Astrocyte (in vitro differentiated cells and primary cell): ENCODE data around the gene FANCI. TPM values are rescaled to one million over a fixed set of nuclear protein-coding genes. Genes with fewer than 3 reads are reported as not detected.
A peak's percentile ranks its signal among the peaks of the same experiment; 100 is the strongest.

Experiments used
- DNase-seq: peaks from one replicate; pipeline ENCODE4 v3.0.0-alpha.2; 2010; ENCODE audit warnings: low read depth
- FAIRE-seq: peaks from 2 replicates; lab custom pipeline; 2011; peaks lifted over from hg19 to GRCh38; lab: Jason Lieb, UNC
- H2AFZ ChIP-seq: 2 replicates; pipeline ENCODE4 v1.6.0; 2012; ENCODE audit warnings: low read depth, low read length, inconsistent platforms
- H3K27ac ChIP-seq: 2 replicates; pipeline ENCODE4 v1.5.1; 2011; ENCODE audit warnings: low read depth, low read length, inconsistent platforms
- H3K27me3 ChIP-seq: 2 replicates; pipeline ENCODE4 v1.6.0; 2011; ENCODE audit warnings: low read length, inconsistent platforms; ENCODE audit not compliant: insufficient read depth
- H3K36me3 ChIP-seq: 2 replicates; pipeline ENCODE4 v1.5.1; 2011; ENCODE audit warnings: low read length, inconsistent platforms; ENCODE audit not compliant: insufficient read depth
- H3K4me1 ChIP-seq: 2 replicates; pipeline ENCODE4 v1.5.1; 2011; ENCODE audit warnings: low read length, inconsistent platforms; ENCODE audit not compliant: insufficient read depth
- H3K4me2 ChIP-seq: 2 replicates; pipeline ENCODE4 v1.6.0; 2012; ENCODE audit warnings: low read length, inconsistent platforms
- H3K4me3 ChIP-seq: 2 replicates; pipeline ENCODE4 v1.5.1; 2011; ENCODE audit warnings: low read depth, mild to moderate bottlenecking, low read length, inconsistent platforms; ENCODE audit not compliant: insufficient read depth
- H3K79me2 ChIP-seq: 2 replicates; pipeline ENCODE4 v1.6.0; 2012; ENCODE audit warnings: mild to moderate bottlenecking, low read length, inconsistent platforms; ENCODE audit not compliant: insufficient read depth
- H3K9ac ChIP-seq: 2 replicates; pipeline ENCODE4 v1.6.0; 2012; ENCODE audit warnings: mild to moderate bottlenecking, low read length, inconsistent platforms
- H3K9me3 ChIP-seq: 2 replicates; pipeline ENCODE4 v1.5.1; 2012; ENCODE audit warnings: low read depth, mild to moderate bottlenecking, low read length, inconsistent platforms; ENCODE audit not compliant: insufficient read depth
- H4K20me1 ChIP-seq: 2 replicates; pipeline ENCODE4 v1.6.0; 2012; ENCODE audit warnings: low read length, inconsistent platforms; ENCODE audit not compliant: insufficient read depth
- H3K27ac Mint-ChIP-seq: one replicate; pipeline ENCODE4 v1.8.0; 2021; ENCODE audit warnings: mild to moderate bottlenecking, mixed read lengths; ENCODE audit not compliant: unreplicated experiment
- H3K27me3 Mint-ChIP-seq: one replicate; pipeline ENCODE4 v1.8.0; 2021; ENCODE audit warnings: low read depth, mixed read lengths; ENCODE audit not compliant: unreplicated experiment
- H3K36me3 Mint-ChIP-seq: one replicate; pipeline ENCODE4 v1.8.0; 2021; ENCODE audit warnings: low read depth, mixed read lengths; ENCODE audit not compliant: unreplicated experiment
- H3K4me1 Mint-ChIP-seq: one replicate; pipeline ENCODE4 v1.8.0; 2021; ENCODE audit warnings: low read depth, mixed read lengths; ENCODE audit not compliant: unreplicated experiment
- H3K4me3 Mint-ChIP-seq: one replicate; pipeline ENCODE4 v1.8.0; 2021; ENCODE audit warnings: mild to moderate bottlenecking, moderate library complexity, mixed read lengths; ENCODE audit not compliant: unreplicated experiment
- H3K9me3 Mint-ChIP-seq: one replicate; pipeline ENCODE4 v1.8.0; 2021; ENCODE audit warnings: mild to moderate bottlenecking, mixed read lengths; ENCODE audit not compliant: unreplicated experiment
- CTCF ChIP-seq: IDR thresholded peaks from 2 replicates; pipeline ENCODE4 v1.5.1; 2011; ENCODE audit warnings: low read depth, mild to moderate bottlenecking, inconsistent platforms, low read length, moderate library complexity; ENCODE audit not compliant: insufficient read depth
- EZH2 ChIP-seq: IDR thresholded peaks from 2 replicates; pipeline ENCODE4 v1.6.1; 2012; ENCODE audit warnings: mild to moderate bottlenecking, low read length, inconsistent platforms; ENCODE audit not compliant: insufficient read depth
- total RNA-seq: library from RNA; stranded (reverse); gene quantifications from 2 replicates; pipeline ENCODE4 v1.2.1, GENCODE V29; 2021

Gene FANCI
- total RNA-seq, 1 donor from 2014 or later = 10.6 TPM

- H3K4me3 Mint-ChIP-seq = peak overlapping the region; percentile 86
- H3K9me3 ChIP-seq = no peaks in the 10 kb centered on the region
- H3K9ac ChIP-seq = peak overlapping the region; percentile 90
- H3K36me3 Mint-ChIP-seq = peaks cover 6% of the 10 kb centered on the region
- TF ChIP-seq EZH2 = no peak
- no peak for TF ChIP-seq CTCF
- FAIRE-seq (no peak), DNase-seq (no peak)
- H3K27ac Mint-ChIP-seq = no peak overlapping the region
- H3K4me1 Mint-ChIP-seq = peaks cover 24% of the 10 kb centered on the region
- H3K27me3 ChIP-seq = no peaks in the 10 kb centered on the region
- H3K4me3 ChIP-seq = peak overlapping the region; percentile 95
- H3K9me3 Mint-ChIP-seq = no peaks in the 10 kb centered on the region
- H3K4me1 ChIP-seq = peaks cover 29% of the 10 kb centered on the region
- peaks cover 11% of the 10 kb centered on the region for H3K27me3 Mint-ChIP-seq
- H3K4me2 ChIP-seq = peak overlapping the region; percentile 97
- peak overlapping the region; percentile 85 for H3K27ac ChIP-seq
- H2AFZ ChIP-seq = no peak overlapping the region
- peaks cover 40% of the 10 kb centered on the region for H3K36me3 ChIP-seq
- peaks cover 61% of the 10 kb centered on the region for H3K79me2 ChIP-seq
- H4K20me1 ChIP-seq = peaks cover 57% of the 10 kb centered on the region
Measured at GRCh38 chr15:89333011-89333860, 89.5 kb downstream of the FANCI start.

GRCh38 chr15:89333959-89334509 lies 90.3 kb downstream of the FANCI start:
- no peak for FAIRE-seq
- Histone ChIP-seq H3K79me2 (peaks cover 53% of the 10 kb centered on the region), H3K27ac (peak overlapping the region; percentile 85), H3K36me3 (peaks cover 35% of the 10 kb centered on the region), H3K27me3 (no peaks in the 10 kb centered on the region), H3K4me1 (peaks cover 29% of the 10 kb centered on the region), H2AFZ (peak overlapping the region; percentile 73), H3K9me3 (no peaks in the 10 kb centered on the region), H3K4me2 (peak overlapping the region; percentile 97), H3K9ac (peak overlapping the region; percentile 90), H4K20me1 (peaks cover 49% of the 10 kb centered on the region), H3K4me3 (peak overlapping the region; percentile 95)
- H3K4me1 Mint-ChIP-seq = peaks cover 24% of the 10 kb centered on the region
- H3K27ac Mint-ChIP-seq = no peak overlapping the region
- peak overlapping the region; percentile 86 for H3K4me3 Mint-ChIP-seq
- DNase-seq = no peak
- TF ChIP-seq CTCF (no peak), EZH2 (no peak)
- no peaks in the 10 kb centered on the region for H3K9me3 Mint-ChIP-seq
- H3K36me3 Mint-ChIP-seq = peaks cover 6% of the 10 kb centered on the region
- H3K27me3 Mint-ChIP-seq = peaks cover 11% of the 10 kb centered on the region
